Common myeloid progenitor, CD34-positive (primary cell): ENCODE results near the gene ZNF146.

Experiments
- CTCF ChIA-PET: fragments of 350-600 bp; sonication (Branson Sonifier 250); formaldehyde crosslinking; loops from one replicate; lab custom pipeline; 2021; ENCODE audit warnings: antibody characterized with exemption; lab: Charles Lee
- POLR2A ChIA-PET: fragments of 350-600 bp; sonication (Branson Sonifier 250); formaldehyde crosslinking; loops from one replicate; lab custom pipeline; 2021; ENCODE audit warnings: antibody characterized with exemption; lab: Charles Lee
- DNase-seq, 3 donors: peaks; one replicate each; pipeline versions ENCODE4 v3.0.0 to v3.0.0-alpha.2; 2013
- H3K27ac ChIP-seq, 2 experiments: 1 replicate in 1 of 2; 2 replicates in 1 of 2; pipeline ENCODE4 v1.7.0; 2013; ENCODE audit warnings: inconsistent platforms in 2 of 2, low read length in 2 of 2, mild to moderate bottlenecking in 2 of 2, low read depth in 1 of 2, moderate library complexity in 1 of 2; ENCODE audit not compliant: severe bottlenecking in 2 of 2, insufficient read depth in 1 of 2, poor library complexity in 1 of 2
- H3K27me3 ChIP-seq, 5 experiments: replicated peaks in 2 of 5; 1 replicate in 3 of 5; 2 replicates in 2 of 5; pipeline versions ENCODE4 v1.6.1 to v1.7.0; 2013; ENCODE audit warnings: low read length in 4 of 5, mild to moderate bottlenecking in 2 of 5, moderate library complexity in 2 of 5, inconsistent platforms in 1 of 5; ENCODE audit not compliant: insufficient read depth in 5 of 5, control insufficient read depth in 4 of 5
- H3K36me3 ChIP-seq, 4 experiments: 1 replicate in 2 of 4; 2 replicates in 2 of 4; pipeline versions ENCODE4 v1.6.1 to v1.7.0; 2013; ENCODE audit warnings: low read length in 3 of 4, control low read depth in 1 of 4, mild to moderate bottlenecking in 1 of 4; ENCODE audit not compliant: control insufficient read depth in 4 of 4, insufficient read depth in 4 of 4
- H3K4me1 ChIP-seq, 4 experiments: 1 replicate in 3 of 4; 2 replicates in 1 of 4; pipeline versions ENCODE4 v1.6.1 to v1.7.1; 2013; ENCODE audit warnings: low read length in 3 of 4, mild to moderate bottlenecking in 3 of 4, control low read depth in 1 of 4, inconsistent platforms in 1 of 4, moderate library complexity in 1 of 4; ENCODE audit not compliant: control insufficient read depth in 4 of 4, insufficient read depth in 4 of 4; ENCODE audit errors: control extremely low read depth in 1 of 4
- H3K4me3 ChIP-seq, 7 experiments: 1 replicate in 4 of 7; 2 replicates in 3 of 7; pipeline versions ENCODE4 v1.5.1 to v1.7.0; 2013; ENCODE audit warnings: mild to moderate bottlenecking in 7 of 7, low read length in 6 of 7, moderate library complexity in 6 of 7, inconsistent platforms in 2 of 7, low read depth in 2 of 7, control low read depth in 1 of 7; ENCODE audit not compliant: insufficient read depth in 4 of 7, control insufficient read depth in 1 of 7; ENCODE audit errors: extremely low read depth in 1 of 7
- H3K9me3 ChIP-seq, 5 experiments: 1 replicate in 4 of 5; 2 replicates in 1 of 5; pipeline versions ENCODE4 v1.6.1 to v1.7.1; 2013; ENCODE audit warnings: low read length in 4 of 5, mild to moderate bottlenecking in 2 of 5, inconsistent platforms in 1 of 5, low read depth in 1 of 5, moderate library complexity in 1 of 5; ENCODE audit not compliant: control insufficient read depth in 4 of 5, insufficient read depth in 2 of 5; ENCODE audit errors: control extremely low read depth in 1 of 5
- WGBS: methylation state at CpG from one replicate; pipeline ENCODE4 v1.1.5; 2013; ENCODE audit not compliant: insufficient coverage; 5-methylcytosine and 5-hydroxymethylcytosine counted together

Gene ZNF146

GRCh38 chr19:36209372-36209771 is 5.5 kb upstream of the ZNF146 start:
- H3K27me3 ChIP-seq: no peaks in the 10 kb centered on the region
- ChIA-PET CTCF (no interaction called here), POLR2A (no interaction called here)
- H3K36me3 ChIP-seq: no peaks in the 10 kb centered on the region
- no peak overlapping the region for H3K27ac ChIP-seq
- DNase-seq: no peak
- H3K4me3 ChIP-seq: no peak overlapping the region
- 80% methylated on average over 1 of the region's 7 CpGs for WGBS
- peaks cover 0 to 8% (median 7%) of the 10 kb centered on the region in 4 experiments for H3K4me1 ChIP-seq
- no peaks in the 10 kb centered on the region for H3K9me3 ChIP-seq

- Histone ChIP-seq H3K4me1 (peaks cover 0 to 11% (median 7%) of the 10 kb centered on the region in 4 experiments), H3K36me3 (no peaks in the 10 kb centered on the region), H3K4me3 (no peak overlapping the region), H3K27me3 (no peaks in the 10 kb centered on the region), H3K9me3 (no peaks in the 10 kb centered on the region), H3K27ac (no peak overlapping the region)
- WGBS: 100% methylated on average over 5 of the region's 8 CpGs
- ChIA-PET CTCF (interaction anchor here (0.6 kb wide), 1 partner anchor 368 kb away, joined by 3 read pairs; no protein-coding TSS in a partner anchor), POLR2A (no interaction called here)
- no peak for DNase-seq
Measured at GRCh38 chr19:36210497-36210896, 4.4 kb upstream of the ZNF146 start.

GRCh38 chr19:36212895-36213294 is 2.0 kb upstream of the ZNF146 start:
- Histone ChIP-seq H3K4me1 (peaks cover 5 to 21% (median 10%) of the 10 kb centered on the region in 4 experiments), H3K36me3 (peaks cover 0 to 5% (median 2%) of the 10 kb centered on the region in 4 experiments), H3K27ac (no peak overlapping the region), H3K4me3 (no peak overlapping the region), H3K27me3 (no peaks in the 10 kb centered on the region), H3K9me3 (peaks cover 0 to 5% (median 0%) of the 10 kb centered on the region in 5 experiments)
- ChIA-PET CTCF (no interaction called here), POLR2A (no interaction called here)
- WGBS: 100% methylated on average over 1 of the region's 2 CpGs
- no peak for DNase-seq

GRCh38 chr19:36215276-36216123 is 594 bp downstream of the ZNF146 start:
- peak overlapping the region; percentile 87 to 98 (median 95) for H3K4me3 ChIP-seq
- peaks cover 10 to 25% (median 19%) of the 10 kb centered on the region in 4 experiments for H3K36me3 ChIP-seq
- CTCF ChIA-PET: interaction anchor here (0.7 to 1.2 kb wide), 5 partner anchors 13 to 635 kb away, joined by 3 to 4 read pairs (median 3); partner anchors contain the start of gene ZNF345
- H3K9me3 ChIP-seq: peaks cover 3 to 16% (median 6%) of the 10 kb centered on the region in 5 experiments
- H3K4me1 ChIP-seq: peaks cover 5 to 21% (median 10%) of the 10 kb centered on the region in 4 experiments
- WGBS: 0% methylated on average over 18 of the region's 27 CpGs
- POLR2A ChIA-PET: interaction anchor here (0.5 to 1.1 kb wide), 3 partner anchors 637 to 1441 kb away, joined by 3 to 5 read pairs (median 4); partner anchors contain the start of gene ZNF569
- DNase-seq: peak; percentile 8 to 55 (median 53)
- H3K27me3 ChIP-seq: no peaks in the 10 kb centered on the region
- H3K27ac ChIP-seq: peak overlapping the region; percentile 98 to 99

- H3K27ac ChIP-seq: no peak overlapping the region
- DNase-seq: peak in 1 of 3 donors; percentile 15
- no CpG with 5 or more reads among the region's 4 CpGs for WGBS
- ChIA-PET POLR2A (no interaction called here), CTCF (no interaction called here)
- H3K9me3 ChIP-seq: peaks cover 7 to 66% (median 32%) of the 10 kb centered on the region in 5 experiments
- no peaks in the 10 kb centered on the region for H3K27me3 ChIP-seq
- peaks cover 27 to 85% (median 66%) of the 10 kb centered on the region in 4 experiments for H3K36me3 ChIP-seq
- no peak overlapping the region for H3K4me3 ChIP-seq
- H3K4me1 ChIP-seq: peaks cover 0 to 9% (median 4%) of the 10 kb centered on the region in 4 experiments
Measured at GRCh38 chr19:36221474-36221873, 6.6 kb downstream of the ZNF146 start.

GRCh38 chr19:36222503-36222902 is 7.6 kb downstream of the ZNF146 start:
- Histone ChIP-seq H3K36me3 (peaks cover 30 to 90% (median 74%) of the 10 kb centered on the region in 4 experiments), H3K4me3 (no peak overlapping the region), H3K4me1 (peaks cover 0 to 7% (median 3%) of the 10 kb centered on the region in 4 experiments), H3K27me3 (no peaks in the 10 kb centered on the region), H3K27ac (no peak overlapping the region), H3K9me3 (peaks cover 7 to 69% (median 39%) of the 10 kb centered on the region in 5 experiments)
- WGBS: no CpG with 5 or more reads among the region's 4 CpGs
- no peak for DNase-seq
- POLR2A ChIA-PET: no interaction called here
- CTCF ChIA-PET: no interaction called here
